GM12878 (cell line): ENCODE results near the gene AGO4. TPM values are rescaled to one million over a fixed set of nuclear protein-coding genes. Genes with fewer than 3 reads are reported as not detected.

ENCODE experiments used
- ATAC-seq: fragments of 200-7000 bp; cut with Tn5 transposase; 3 replicates; pipeline ENCODE4 v1.9.1; 2020; ENCODE audit warnings: mild to moderate bottlenecking, moderate library complexity
- BruUV-seq: library from RNA; stranded (reverse); fragments of 400-500 nt; replicated peaks from 2 replicates; lab custom pipeline; 2021; lab: Mats Ljungman, UMichigan
- CTCF ChIA-PET: fragments of 300-600 bp; sonication (Branson Sonifier 250); formaldehyde crosslinking; extraction: SDS; loops from one replicate; lab custom pipeline; 2021; ENCODE audit warnings: inconsistent platforms; lab: Yijun Ruan, JAX
- POLR2A ChIA-PET: fragments of 350-600 bp; formaldehyde crosslinking; extraction: SDS; loops from one replicate; lab custom pipeline; 2021; ENCODE audit warnings: inconsistent platforms; lab: Charles Lee
- RAD21 ChIA-PET: fragments of 300-600 bp; sonication (Branson Sonifier 250); formaldehyde crosslinking; loops from one replicate; lab custom pipeline; 2023; ENCODE audit warnings: antibody characterized with exemption; ENCODE audit not compliant: unreplicated experiment; lab: Charles Lee
- SMC1A ChIA-PET: fragments of 300-600 bp; sonication (Branson Sonifier 250); formaldehyde crosslinking; loops from one replicate; lab custom pipeline; 2023; ENCODE audit not compliant: unreplicated experiment, uncharacterized antibody; lab: Charles Lee
- DNase-seq: peaks from one replicate; pipeline ENCODE4 v3.0.0-alpha.2; 2011; ENCODE audit warnings: low read depth, low spot score
- FAIRE-seq: peaks from 3 replicates; lab custom pipeline; 2011; peaks lifted over from hg19 to GRCh38; lab: Jason Lieb, UNC
- H2AFZ ChIP-seq: 2 replicates; pipeline ENCODE4 v1.6.0; 2011; ENCODE audit warnings: low read depth, low read length, control low read depth; ENCODE audit not compliant: control insufficient read depth
- H3K27ac ChIP-seq: 2 replicates; pipeline ENCODE4 v1.5.1; 2011; ENCODE audit warnings: control low read depth; ENCODE audit not compliant: control insufficient read depth, insufficient read depth
- H3K27me3 ChIP-seq, 2 experiments: replicated peaks in 1 of 2; 2 replicates each; pipeline versions ENCODE4 v1.6.0 to v1.6.1; 2011; ENCODE audit warnings: low read length in 1 of 2; ENCODE audit not compliant: control insufficient read depth in 2 of 2, insufficient read depth in 2 of 2
- H3K36me3 ChIP-seq, 2 experiments: 2 replicates each; pipeline ENCODE4 v1.5.1; 2011; ENCODE audit warnings: low read length in 1 of 2; ENCODE audit not compliant: control insufficient read depth in 2 of 2, insufficient read depth in 2 of 2
- H3K4me1 ChIP-seq: 2 replicates; pipeline ENCODE4 v1.6.1; 2011; ENCODE audit warnings: mild to moderate bottlenecking, low read length, moderate library complexity, mixed read lengths; ENCODE audit not compliant: control insufficient read depth, insufficient read depth
- H3K4me2 ChIP-seq: 2 replicates; pipeline ENCODE4 v1.6.0; 2011; ENCODE audit warnings: control low read depth; ENCODE audit not compliant: control insufficient read depth, insufficient read depth
- H3K4me3 ChIP-seq: fragments of 200-600 bp; sonication (generic); 2 replicates; pipeline ENCODE4 v1.5.1; 2016
- H3K79me2 ChIP-seq: 2 replicates; pipeline ENCODE4 v1.6.0; 2011; ENCODE audit warnings: low read length; ENCODE audit not compliant: control insufficient read depth, insufficient read depth
- H3K9ac ChIP-seq: 2 replicates; pipeline ENCODE4 v1.8.0; 2011; ENCODE audit warnings: low read length, control low read depth, mixed read lengths; ENCODE audit not compliant: control insufficient read depth, insufficient read depth
- H3K9me3 ChIP-seq: replicated peaks from 3 replicates; pipeline ENCODE4 v1.5.1; 2011; ENCODE audit warnings: mild to moderate bottlenecking, low read length; ENCODE audit not compliant: control insufficient read depth, insufficient read depth
- H4K20me1 ChIP-seq: 2 replicates; pipeline ENCODE4 v1.6.0; 2011; ENCODE audit not compliant: control insufficient read depth, insufficient read depth
- ATF2 ChIP-seq: IDR thresholded peaks from 2 replicates; pipeline ENCODE4 v1.6.1; 2012; ENCODE audit warnings: low read length, inconsistent platforms
- ATF7 ChIP-seq: fragments of 450-650 bp; IDR thresholded peaks from 2 replicates; pipeline ENCODE4 v1.6.1; 2016; ENCODE audit warnings: low read depth, mild to moderate bottlenecking
- BRCA1 ChIP-seq: IDR thresholded peaks from 2 replicates; pipeline ENCODE4 v1.6.1; 2011; ENCODE audit warnings: low read depth, low read length, improper control_type of control experiment
- CBX3 ChIP-seq: fragments of 200-600 bp; sonication (generic); IDR thresholded peaks from 2 replicates; pipeline ENCODE4 v1.6.1; 2016; ENCODE audit warnings: low read depth, borderline replicate concordance
- CUX1 ChIP-seq: IDR thresholded peaks from 2 replicates; pipeline ENCODE4 v1.6.1; 2012; ENCODE audit warnings: improper control_type of control experiment, low read depth, low read length; ENCODE audit not compliant: insufficient replicate concordance
- E2F8 ChIP-seq: fragments of 450-650 bp; IDR thresholded peaks from 2 replicates; pipeline ENCODE4 v1.6.1; 2018; ENCODE audit warnings: mild to moderate bottlenecking, low read depth, moderate library complexity; ENCODE audit not compliant: partially characterized antibody
- EED ChIP-seq: sonication (generic); IDR thresholded peaks from 2 replicates; pipeline ENCODE4 v1.6.1; 2016; ENCODE audit warnings: antibody characterized with exemption, low read depth
- ELK1 ChIP-seq: IDR thresholded peaks from 2 replicates; pipeline ENCODE4 v1.6.1; 2012; ENCODE audit warnings: low read depth, low read length, improper control_type of control experiment
- FOXM1 ChIP-seq: IDR thresholded peaks from 2 replicates; pipeline ENCODE4 v1.6.1; 2012; ENCODE audit warnings: low read depth, mild to moderate bottlenecking, inconsistent platforms, low read length, moderate library complexity
- IKZF1 ChIP-seq: fragments of 450-650 bp; conservative IDR thresholded peaks from 2 replicates; pipeline ENCODE4 v1.6.1; 2017; ENCODE audit warnings: antibody characterized with exemption, mild to moderate bottlenecking
- MTA2 ChIP-seq: fragments of 450-650 bp; IDR thresholded peaks from 2 replicates; pipeline ENCODE4 v1.6.1; 2016; ENCODE audit warnings: low read depth, mild to moderate bottlenecking, moderate library complexity
- SMAD1 ChIP-seq: fragments of 450-650 bp; IDR thresholded peaks from 2 replicates; pipeline ENCODE4 v1.6.1; 2018; ENCODE audit warnings: mild to moderate bottlenecking, low read depth; ENCODE audit not compliant: partially characterized antibody
- SREBF2 ChIP-seq: IDR thresholded peaks from 2 replicates; pipeline ENCODE4 v1.6.1; 2012; ENCODE audit warnings: mild to moderate bottlenecking, low read length
- TCF12 ChIP-seq: IDR thresholded peaks from 2 replicates; pipeline ENCODE4 v1.6.1; 2011; ENCODE audit warnings: low read depth, mild to moderate bottlenecking, low read length
- TCF7 ChIP-seq: IDR thresholded peaks from 2 replicates; pipeline ENCODE4 v1.6.1; 2014; ENCODE audit warnings: antibody characterized with exemption, borderline replicate concordance
- ZNF622 ChIP-seq: fragments of 450-650 bp; IDR thresholded peaks from 2 replicates; pipeline ENCODE4 v1.6.1; 2017; ENCODE audit warnings: mild to moderate bottlenecking, inconsistent platforms
- WGBS: methylation state at CpG from one replicate; pipeline ENCODE4 v1.1.6; 2016; ENCODE audit warnings: low lambda C conversion rate; ENCODE audit not compliant: insufficient replicate concordance, insufficient coverage; ENCODE audit errors: missing lambda C conversion rate; 5-methylcytosine and 5-hydroxymethylcytosine counted together
- in situ Hi-C: fragments of 300-500 bp; cut with MboI; formaldehyde crosslinking; loops from 9 replicates; pipeline ENCODE4 v1.14.3; 2018; ENCODE audit warnings: mixed read lengths
- intact Hi-C: fragments of 100-400 bp; cut with micrococcal nuclease; formaldehyde crosslinking; loops from one replicate; pipeline ENCODE4 v1.14.2; 2022; ENCODE audit not compliant: unreplicated experiment
- polyA plus RNA-seq, 11 experiments: library from polyadenylated mRNA; depleted of rRNA in 4 of 11; unstranded in 6 of 11; stranded (reverse) in 5 of 11; fragments of >200 nt; fragmentation: Nextera tagmentation in 4 of 11; fragmentation: Illumina TruSeq in 1 of 11; extraction: Ambion mirVana in 4 of 11; extraction: Trizol in 1 of 11; gene quantifications; 1 replicate in 1 of 11; 2 replicates in 10 of 11; pipeline versions ENCODE4 v1.2.1 to v1.2.3, GENCODE V29; 2011 to 2016; ENCODE audit warnings: inconsistent platforms in 2 of 11, missing spikeins in 2 of 11, low read depth in 1 of 11
- total RNA-seq, 4 experiments: library from RNA; depleted of rRNA in 3 of 4; stranded (reverse); fragments of >200 nt in 3 of 4; fragmentation: Illumina TruSeq in 1 of 4; extraction: Trizol in 1 of 4; gene quantifications; 2 replicates each; pipeline versions ENCODE4 v1.2.1 to v1.2.3, GENCODE V29; 2013 to 2021

The AGO4 gene
- total and polyA plus RNA-seq, 10 of the 15 experiments (the other 5 are each of a cell fraction or from before 2014, with no cell fraction given), result 1.2 to 7.9 (median 3.2) TPM

GRCh38 chr1:35863136-35863535 is 55.3 kb downstream of the AGO4 start:
- 38% methylated on average over 1 of the region's 1 CpG for WGBS
- no peak for FAIRE-seq
- no peak for TF ChIP-seq FOXM1
- no peak for TF ChIP-seq EED
- no peak for TF ChIP-seq CUX1
- no peak for TF ChIP-seq TCF12
- TF ChIP-seq IKZF1, result no peak
- TF ChIP-seq CBX3, result no peak
- no peak for TF ChIP-seq ELK1
- TF ChIP-seq BRCA1, result no peak
- TF ChIP-seq ZNF622, result no peak
- TF ChIP-seq SMAD1, result no peak
- no peak for TF ChIP-seq TCF7
- TF ChIP-seq SREBF2, result no peak
- no peak for TF ChIP-seq ATF2
- TF ChIP-seq ATF7, result no peak
- no peak for TF ChIP-seq MTA2
- TF ChIP-seq E2F8, result no peak

More at GRCh38 chr1:35863136-35863535, 55.3 kb downstream of the AGO4 start:
- intact Hi-C loops (no loop called here), in situ Hi-C loops (no loop called here)
- no peak for DNase-seq
- no peaks in the 10 kb centered on the region for H3K36me3 ChIP-seq
- no peaks in the 10 kb centered on the region for H3K4me1 ChIP-seq
- no TSS peak for BruUV-seq
- ChIA-PET CTCF (interaction anchor here (0.8 to 1.1 kb wide), 2 partner anchors 20 to 272 kb away, joined by 3 read pairs; partner anchors contain the start of gene AGO1), SMC1A (interaction anchor here (0.6 to 1.2 kb wide), 2 partner anchors 43 to 247 kb away, joined by 4 read pairs; no protein-coding TSS in a partner anchor), RAD21 (no interaction called here), POLR2A (no interaction called here)
- H3K4me3 ChIP-seq, result no peak overlapping the region
- no peaks in the 10 kb centered on the region for H3K79me2 ChIP-seq
- no peak overlapping the region for H3K4me2 ChIP-seq
- H3K9me3 ChIP-seq, result no peaks in the 10 kb centered on the region
- H2AFZ ChIP-seq, result no peak overlapping the region
- H4K20me1 ChIP-seq, result no peaks in the 10 kb centered on the region
- H3K9ac ChIP-seq, result no peak overlapping the region
- no peak for ATAC-seq
- no peak overlapping the region for H3K27ac ChIP-seq
- H3K27me3 ChIP-seq, result no peaks in the 10 kb centered on the region
